Measurements from ENCODE around the gene SCT. TPM values are rescaled to one million over a fixed set of nuclear protein-coding genes. Genes with fewer than 3 reads are reported as not detected.

Gene SCT
- total RNA-seq, 1 experiment from 2014 or later = not detected

DNA sequence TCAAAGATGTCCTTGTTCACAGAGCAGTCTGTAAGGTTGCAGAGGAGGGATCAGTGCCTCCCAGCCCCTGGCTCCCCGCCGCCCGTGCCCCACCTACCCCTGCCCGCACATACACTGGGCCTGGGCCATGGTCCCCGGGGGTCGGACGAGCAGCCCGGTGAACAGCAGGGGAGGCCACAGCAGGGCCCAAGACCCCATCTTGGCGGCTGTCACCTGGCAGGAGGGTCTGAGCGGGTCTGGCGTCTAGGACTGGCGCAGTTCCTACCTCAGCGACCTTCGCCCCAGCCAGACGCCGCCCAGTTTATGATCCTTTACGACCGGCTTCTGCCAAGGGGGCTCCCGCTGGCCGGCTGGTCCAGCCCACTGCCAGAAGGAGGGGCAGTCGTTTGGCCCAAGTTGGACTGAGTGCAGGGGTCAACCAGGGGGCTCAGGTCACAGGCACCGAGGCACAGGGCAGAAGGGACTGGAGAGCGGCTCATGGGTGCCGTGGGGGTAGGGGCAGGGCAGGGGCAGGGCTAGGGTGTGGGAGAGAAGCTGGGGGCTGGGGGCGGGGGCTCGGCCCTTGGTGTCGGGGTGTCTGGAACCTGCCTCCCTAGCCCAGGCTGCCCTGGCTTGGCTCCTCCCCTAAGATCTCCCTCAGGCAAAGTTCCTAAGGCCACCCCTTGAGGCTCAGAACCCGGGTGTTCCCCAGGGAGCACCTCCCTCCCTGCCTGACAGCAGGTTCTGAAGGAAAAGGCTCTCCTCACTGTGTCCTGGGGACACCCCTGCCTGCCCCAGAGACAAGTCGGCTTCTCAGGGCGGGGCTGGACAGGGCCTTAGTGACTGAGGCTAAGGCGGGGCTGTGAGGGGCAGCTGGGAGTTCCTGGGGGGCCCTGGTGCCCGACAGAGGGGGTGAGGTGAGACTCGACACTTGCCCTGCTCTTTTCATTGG lies 2.0 kb downstream of the SCT start, which contains the start of gene CDHR5:
TSS of gene CDHR5 (minus strand) at position 251 of the 931 bp plus-strand sequence. CDS start at position 198, 53 bp downstream.
- in situ Hi-C loops (cut with HindIII; ENCODE audit: low pct_unique_long_range_greater_than_20kb, low sequenced_read_pairs) = no loop called here
- ChIA-PET CTCF (interaction anchor here (0.5 to 0.7 kb wide), 2 partner anchors 49 to 118 kb away, joined by 3 to 5 read pairs; no protein-coding TSS in a partner anchor), POLR2A (no interaction called here)
- Histone ChIP-seq H3K4me3 (ENCODE audit: low read depth in 2 of 2, low read length in 2 of 2) (no peak within 1 kb of the TSS), H3K9me3 (ENCODE audit: control insufficient read depth, insufficient read depth, low read depth, low read length) (no peaks in the 10 kb centered on the region), H3K27ac (ENCODE audit: low read length) (no peak within 1 kb of the TSS), H3K36me3 (ENCODE audit: control insufficient read depth, insufficient read depth, low read length) (no peaks in the 10 kb centered on the region), H3K27me3 (ENCODE audit: control insufficient read depth, insufficient read depth, low read length) (no peaks in the 10 kb centered on the region), H3K4me1 (ENCODE audit: control insufficient read depth, insufficient read depth, low read length) (peaks cover 22% of the 10 kb centered on the region)
- intact Hi-C loops (cut with micrococcal nuclease; ENCODE audit: unreplicated experiment) = no loop called here
- TF ChIP-seq SIN3A (IDR thresholded peaks at IDR 0.05; ENCODE audit: borderline replicate concordance, insufficient read depth, low read depth, low read length) (no peak), CTCF (IDR thresholded peaks at IDR 0.05) (no peak)
- TF ChIP-seq, protein P1, sequence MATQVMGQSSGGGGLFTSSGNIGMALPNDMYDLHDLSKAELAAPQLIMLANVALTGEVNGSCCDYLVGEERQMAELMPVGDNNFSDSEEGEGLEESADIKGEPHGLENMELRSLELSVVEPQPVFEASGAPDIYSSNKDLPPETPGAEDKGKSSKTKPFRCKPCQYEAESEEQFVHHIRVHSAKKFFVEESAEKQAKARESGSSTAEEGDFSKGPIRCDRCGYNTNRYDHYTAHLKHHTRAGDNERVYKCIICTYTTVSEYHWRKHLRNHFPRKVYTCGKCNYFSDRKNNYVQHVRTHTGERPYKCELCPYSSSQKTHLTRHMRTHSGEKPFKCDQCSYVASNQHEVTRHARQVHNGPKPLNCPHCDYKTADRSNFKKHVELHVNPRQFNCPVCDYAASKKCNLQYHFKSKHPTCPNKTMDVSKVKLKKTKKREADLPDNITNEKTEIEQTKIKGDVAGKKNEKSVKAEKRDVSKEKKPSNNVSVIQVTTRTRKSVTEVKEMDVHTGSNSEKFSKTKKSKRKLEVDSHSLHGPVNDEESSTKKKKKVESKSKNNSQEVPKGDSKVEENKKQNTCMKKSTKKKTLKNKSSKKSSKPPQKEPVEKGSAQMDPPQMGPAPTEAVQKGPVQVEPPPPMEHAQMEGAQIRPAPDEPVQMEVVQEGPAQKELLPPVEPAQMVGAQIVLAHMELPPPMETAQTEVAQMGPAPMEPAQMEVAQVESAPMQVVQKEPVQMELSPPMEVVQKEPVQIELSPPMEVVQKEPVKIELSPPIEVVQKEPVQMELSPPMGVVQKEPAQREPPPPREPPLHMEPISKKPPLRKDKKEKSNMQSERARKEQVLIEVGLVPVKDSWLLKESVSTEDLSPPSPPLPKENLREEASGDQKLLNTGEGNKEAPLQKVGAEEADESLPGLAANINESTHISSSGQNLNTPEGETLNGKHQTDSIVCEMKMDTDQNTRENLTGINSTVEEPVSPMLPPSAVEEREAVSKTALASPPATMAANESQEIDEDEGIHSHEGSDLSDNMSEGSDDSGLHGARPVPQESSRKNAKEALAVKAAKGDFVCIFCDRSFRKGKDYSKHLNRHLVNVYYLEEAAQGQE (IDR thresholded peaks at IDR 0.05; ENCODE audit: insufficient read depth in 1 of 2, low read depth in 2 of 2, low read length in 1 of 2) = no peak
- DNase-seq (ENCODE audit: low read depth, low spot score) (no peak), ATAC-seq (peak; percentile 34)
- BruUV-seq (replicated peaks) = no TSS peak

- no TSS peak for BruUV-seq (replicated peaks)
Measured at GRCh38 chr11:623999-624704, 2.8 kb downstream of the SCT start.

More at GRCh38 chr11:623999-624704, 2.8 kb downstream of the SCT start:
- intact Hi-C loops (cut with micrococcal nuclease; ENCODE audit: unreplicated experiment) = no loop called here
- H3K4me3 ChIP-seq (ENCODE audit: low read depth in 2 of 2, low read length in 2 of 2) = no peak overlapping the region
- no peaks in the 10 kb centered on the region for H3K27me3 ChIP-seq (ENCODE audit: control insufficient read depth, insufficient read depth, low read length)
- ChIA-PET POLR2A (no interaction called here), CTCF (no interaction called here)
- H3K4me1 ChIP-seq (ENCODE audit: control insufficient read depth, insufficient read depth, low read length) = peaks cover 22% of the 10 kb centered on the region
- no peaks in the 10 kb centered on the region for H3K9me3 ChIP-seq (ENCODE audit: control insufficient read depth, insufficient read depth, low read depth, low read length)
- ATAC-seq (peak; percentile 31), DNase-seq (ENCODE audit: low read depth, low spot score) (no peak)
- H3K36me3 ChIP-seq (ENCODE audit: control insufficient read depth, insufficient read depth, low read length) = no peaks in the 10 kb centered on the region
- in situ Hi-C loops (cut with HindIII; ENCODE audit: low pct_unique_long_range_greater_than_20kb, low sequenced_read_pairs) = no loop called here
- no peak for TF ChIP-seq TCF7L2 (IDR thresholded peaks at IDR 0.05; ENCODE audit: low read depth, low read length)
- TF ChIP-seq SIN3A (IDR thresholded peaks at IDR 0.05; ENCODE audit: borderline replicate concordance, insufficient read depth, low read depth, low read length) = no peak
- TF ChIP-seq CTCF (IDR thresholded peaks at IDR 0.05) = no peak
- TF ChIP-seq, protein P1 (IDR thresholded peaks at IDR 0.05; ENCODE audit: insufficient read depth in 1 of 2, low read depth in 2 of 2, low read length in 1 of 2) = no peak
- TF ChIP-seq POLR2AphosphoS5 (IDR thresholded peaks at IDR 0.05; ENCODE audit: low read depth, low read length) = no peak
- H3K27ac ChIP-seq (ENCODE audit: low read length) = no peak overlapping the region

All from Panc1 (cell line).